Cardiac fibroblast (primary cell): ENCODE measurements around the gene ANLN.

Source experiments
- DNase-seq, 2 donors: peaks; one replicate each; pipeline versions ENCODE4 v3.0.0 to v3.0.0-alpha.2; 2010; ENCODE audit warnings: low read depth in 2 of 2
- H3K4me3 ChIP-seq, 2 donors: replicated peaks in 1 of 2; 1 replicate in 1 of 2; 2 replicates in 1 of 2; pipeline ENCODE4 v1.5.1; 2011; ENCODE audit warnings: low read depth in 2 of 2, low read length in 2 of 2, mild to moderate bottlenecking in 2 of 2, moderate library complexity in 1 of 2
- TF ChIP-seq, protein P1 (sequence below): IDR thresholded peaks from one replicate; pipeline ENCODE4 v1.5.1; 2011; ENCODE audit warnings: low read depth, mild to moderate bottlenecking, low read length, inconsistent platforms

Gene ANLN, protein sequence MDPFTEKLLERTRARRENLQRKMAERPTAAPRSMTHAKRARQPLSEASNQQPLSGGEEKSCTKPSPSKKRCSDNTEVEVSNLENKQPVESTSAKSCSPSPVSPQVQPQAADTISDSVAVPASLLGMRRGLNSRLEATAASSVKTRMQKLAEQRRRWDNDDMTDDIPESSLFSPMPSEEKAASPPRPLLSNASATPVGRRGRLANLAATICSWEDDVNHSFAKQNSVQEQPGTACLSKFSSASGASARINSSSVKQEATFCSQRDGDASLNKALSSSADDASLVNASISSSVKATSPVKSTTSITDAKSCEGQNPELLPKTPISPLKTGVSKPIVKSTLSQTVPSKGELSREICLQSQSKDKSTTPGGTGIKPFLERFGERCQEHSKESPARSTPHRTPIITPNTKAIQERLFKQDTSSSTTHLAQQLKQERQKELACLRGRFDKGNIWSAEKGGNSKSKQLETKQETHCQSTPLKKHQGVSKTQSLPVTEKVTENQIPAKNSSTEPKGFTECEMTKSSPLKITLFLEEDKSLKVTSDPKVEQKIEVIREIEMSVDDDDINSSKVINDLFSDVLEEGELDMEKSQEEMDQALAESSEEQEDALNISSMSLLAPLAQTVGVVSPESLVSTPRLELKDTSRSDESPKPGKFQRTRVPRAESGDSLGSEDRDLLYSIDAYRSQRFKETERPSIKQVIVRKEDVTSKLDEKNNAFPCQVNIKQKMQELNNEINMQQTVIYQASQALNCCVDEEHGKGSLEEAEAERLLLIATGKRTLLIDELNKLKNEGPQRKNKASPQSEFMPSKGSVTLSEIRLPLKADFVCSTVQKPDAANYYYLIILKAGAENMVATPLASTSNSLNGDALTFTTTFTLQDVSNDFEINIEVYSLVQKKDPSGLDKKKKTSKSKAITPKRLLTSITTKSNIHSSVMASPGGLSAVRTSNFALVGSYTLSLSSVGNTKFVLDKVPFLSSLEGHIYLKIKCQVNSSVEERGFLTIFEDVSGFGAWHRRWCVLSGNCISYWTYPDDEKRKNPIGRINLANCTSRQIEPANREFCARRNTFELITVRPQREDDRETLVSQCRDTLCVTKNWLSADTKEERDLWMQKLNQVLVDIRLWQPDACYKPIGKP

DNA sequence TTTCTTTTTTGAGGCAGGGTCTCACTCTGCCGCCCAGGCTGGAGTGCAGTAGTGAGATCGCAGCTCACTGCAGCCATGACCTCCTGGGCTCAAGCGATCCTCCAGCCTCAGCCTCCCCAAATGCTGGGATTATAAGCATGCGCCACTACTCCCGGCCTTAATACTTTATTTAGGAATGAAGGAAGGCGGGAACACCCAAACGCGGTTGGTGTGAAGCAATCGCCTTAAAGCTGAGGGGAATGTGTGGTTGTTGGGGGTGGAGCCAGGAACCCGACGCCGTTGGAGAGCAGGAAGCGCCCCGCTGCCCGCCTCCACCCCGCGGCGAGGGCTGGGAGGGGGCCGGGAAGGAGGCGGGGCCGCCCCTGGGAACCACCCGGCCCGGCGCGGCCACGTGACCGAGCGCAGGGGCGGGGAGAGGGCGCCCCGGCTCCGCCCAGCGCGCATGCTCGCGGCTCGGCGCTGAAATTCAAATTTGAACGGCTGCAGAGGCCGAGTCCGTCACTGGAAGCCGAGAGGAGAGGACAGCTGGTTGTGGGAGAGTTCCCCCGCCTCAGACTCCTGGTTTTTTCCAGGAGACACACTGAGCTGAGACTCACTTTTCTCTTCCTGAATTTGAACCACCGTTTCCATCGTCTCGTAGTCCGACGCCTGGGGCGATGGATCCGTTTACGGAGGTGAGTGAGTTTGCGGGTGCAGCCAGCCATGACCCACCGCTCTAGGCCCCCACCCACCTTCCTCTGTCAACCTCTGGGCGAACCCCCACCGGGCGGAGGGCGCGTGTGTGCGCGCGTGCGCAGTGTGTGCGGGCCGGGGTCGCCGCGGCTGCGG, at the start of gene ANLN:
Gene ANLN, plus strand, starts transcription at position 492 of the 828 bp plus-strand sequence. Its CDS starts 165 bp downstream, at position 657.
- TF ChIP-seq, protein P1, sequence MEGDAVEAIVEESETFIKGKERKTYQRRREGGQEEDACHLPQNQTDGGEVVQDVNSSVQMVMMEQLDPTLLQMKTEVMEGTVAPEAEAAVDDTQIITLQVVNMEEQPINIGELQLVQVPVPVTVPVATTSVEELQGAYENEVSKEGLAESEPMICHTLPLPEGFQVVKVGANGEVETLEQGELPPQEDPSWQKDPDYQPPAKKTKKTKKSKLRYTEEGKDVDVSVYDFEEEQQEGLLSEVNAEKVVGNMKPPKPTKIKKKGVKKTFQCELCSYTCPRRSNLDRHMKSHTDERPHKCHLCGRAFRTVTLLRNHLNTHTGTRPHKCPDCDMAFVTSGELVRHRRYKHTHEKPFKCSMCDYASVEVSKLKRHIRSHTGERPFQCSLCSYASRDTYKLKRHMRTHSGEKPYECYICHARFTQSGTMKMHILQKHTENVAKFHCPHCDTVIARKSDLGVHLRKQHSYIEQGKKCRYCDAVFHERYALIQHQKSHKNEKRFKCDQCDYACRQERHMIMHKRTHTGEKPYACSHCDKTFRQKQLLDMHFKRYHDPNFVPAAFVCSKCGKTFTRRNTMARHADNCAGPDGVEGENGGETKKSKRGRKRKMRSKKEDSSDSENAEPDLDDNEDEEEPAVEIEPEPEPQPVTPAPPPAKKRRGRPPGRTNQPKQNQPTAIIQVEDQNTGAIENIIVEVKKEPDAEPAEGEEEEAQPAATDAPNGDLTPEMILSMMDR, result no peak
- peak within 1 kb of the TSS; percentile 73 to 80 for H3K4me3 ChIP-seq
- peak; percentile 94 to 98 for DNase-seq

DNA sequence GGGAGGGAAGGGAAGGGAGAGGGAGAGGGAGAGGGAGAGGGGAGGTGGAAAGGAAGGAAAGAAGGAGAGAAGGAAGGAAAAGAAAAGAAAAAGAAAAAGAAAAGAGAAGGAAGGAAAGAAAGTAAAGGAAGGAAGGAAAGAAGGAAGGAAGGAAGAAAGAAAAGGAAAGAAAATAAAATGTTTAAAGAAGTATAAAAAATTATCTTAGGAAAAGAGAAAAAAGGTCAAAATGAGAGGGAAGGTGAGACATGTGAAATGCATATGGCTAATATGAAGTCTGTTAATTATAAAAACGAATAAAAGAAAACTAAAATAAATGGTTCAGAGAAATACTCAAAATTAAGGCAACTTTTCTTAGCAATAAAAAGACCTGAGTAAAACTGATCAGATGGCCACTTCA, 46.1 kb upstream of the ANLN start:
- DNase-seq, result no peak
- TF ChIP-seq, protein P1, result no peak
- no peak overlapping the region for H3K4me3 ChIP-seq

DNA sequence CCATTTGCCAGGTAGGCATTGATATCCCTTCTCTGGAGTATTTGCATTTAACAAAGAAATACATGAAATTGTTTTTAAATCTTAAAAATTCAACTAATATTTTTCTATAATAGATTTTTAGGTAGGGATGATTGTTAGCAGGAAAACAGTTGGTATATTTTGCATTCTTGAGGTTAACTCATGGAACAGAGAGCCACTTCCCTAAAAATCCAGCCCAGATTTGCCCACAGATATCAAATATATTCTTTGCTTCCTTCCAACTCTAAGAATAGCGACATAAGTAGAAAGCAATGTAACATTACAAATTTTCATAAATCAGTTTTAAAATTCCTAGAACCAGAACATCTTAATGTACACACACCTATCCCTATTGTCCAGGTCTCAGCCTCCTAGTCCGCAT, 45.0 kb upstream of the ANLN start:
- TF ChIP-seq, protein P1, result no peak
- DNase-seq, result no peak
- H3K4me3 ChIP-seq, result no peak overlapping the region

DNA sequence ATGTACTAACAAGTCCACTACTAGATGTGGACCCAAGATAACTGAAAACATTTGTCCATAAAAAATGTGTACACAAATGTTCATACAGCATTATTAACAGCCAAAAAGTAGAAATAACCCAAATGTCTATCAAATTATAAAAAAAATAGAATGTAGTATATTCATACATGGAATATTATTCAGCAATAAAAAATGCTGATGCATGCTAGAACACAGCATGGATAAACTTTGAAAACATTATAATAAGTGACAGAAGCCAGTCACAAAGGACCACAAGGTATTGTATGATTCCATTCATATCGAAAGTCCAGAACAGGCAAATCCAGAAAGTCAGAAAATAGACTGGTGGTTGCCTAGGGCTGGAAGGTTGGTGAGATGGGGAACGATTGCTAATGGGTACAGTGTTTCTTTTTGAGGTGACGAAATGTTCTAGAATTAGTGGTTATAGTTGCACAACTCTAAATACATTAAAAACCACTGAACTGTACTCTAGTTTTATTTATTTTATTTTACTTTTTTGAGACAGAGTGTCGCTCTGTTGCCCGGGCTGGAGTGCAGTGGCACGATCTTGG, 43.3 kb upstream of the ANLN start:
- DNase-seq, result peak; percentile 5 to 10
- TF ChIP-seq, protein P1, result no peak
- no peak overlapping the region for H3K4me3 ChIP-seq

DNA sequence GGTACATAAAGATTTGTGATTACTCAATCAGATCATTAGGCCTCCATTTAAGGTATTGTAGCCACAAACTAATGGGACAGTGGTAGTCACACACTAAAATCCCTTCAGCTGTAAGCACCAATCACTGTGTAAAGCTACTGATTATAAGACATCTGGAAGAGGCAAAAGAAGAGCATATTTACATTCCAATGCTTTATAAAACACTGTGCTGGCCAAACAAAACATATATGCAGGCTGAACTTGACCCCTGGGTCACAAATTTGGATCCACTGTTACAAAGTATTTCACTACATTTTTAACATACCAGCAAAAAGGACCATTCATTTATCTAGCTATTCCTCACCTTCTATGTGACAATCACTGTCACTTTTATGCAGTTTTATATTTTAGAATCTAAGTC, 41.4 kb upstream of the ANLN start:
- TF ChIP-seq, protein P1, result no peak
- DNase-seq, result peak; percentile 44 to 66
- H3K4me3 ChIP-seq, result no peak overlapping the region
